GM12878 (cell line): ENCODE measurements around the gene CHMP6. TPM values are rescaled to one million over a fixed set of nuclear protein-coding genes. Genes with fewer than 3 reads are reported as not detected.

Experiments
- ATAC-seq: fragments of 200-7000 bp; cut with Tn5 transposase; 3 replicates; pipeline ENCODE4 v1.9.1; 2020; ENCODE audit warnings: mild to moderate bottlenecking, moderate library complexity
- BruUV-seq: library from RNA; stranded (reverse); fragments of 400-500 nt; replicated peaks from 2 replicates; lab custom pipeline; 2021; lab: Mats Ljungman, UMichigan
- CTCF ChIA-PET: fragments of 300-600 bp; sonication (Branson Sonifier 250); formaldehyde crosslinking; extraction: SDS; loops from one replicate; lab custom pipeline; 2021; ENCODE audit warnings: inconsistent platforms; lab: Yijun Ruan, JAX
- POLR2A ChIA-PET: fragments of 350-600 bp; formaldehyde crosslinking; extraction: SDS; loops from one replicate; lab custom pipeline; 2021; ENCODE audit warnings: inconsistent platforms; lab: Charles Lee
- RAD21 ChIA-PET: fragments of 300-600 bp; sonication (Branson Sonifier 250); formaldehyde crosslinking; loops from one replicate; lab custom pipeline; 2023; ENCODE audit warnings: antibody characterized with exemption; ENCODE audit not compliant: unreplicated experiment; lab: Charles Lee
- SMC1A ChIA-PET: fragments of 300-600 bp; sonication (Branson Sonifier 250); formaldehyde crosslinking; loops from one replicate; lab custom pipeline; 2023; ENCODE audit not compliant: unreplicated experiment, uncharacterized antibody; lab: Charles Lee
- DNase-seq: peaks from one replicate; pipeline ENCODE4 v3.0.0-alpha.2; 2011; ENCODE audit warnings: low read depth, low spot score
- FAIRE-seq: peaks from 3 replicates; lab custom pipeline; 2011; peaks lifted over from hg19 to GRCh38; lab: Jason Lieb, UNC
- H2AFZ ChIP-seq: 2 replicates; pipeline ENCODE4 v1.6.0; 2011; ENCODE audit warnings: low read depth, low read length, control low read depth; ENCODE audit not compliant: control insufficient read depth
- H3K27ac ChIP-seq: 2 replicates; pipeline ENCODE4 v1.5.1; 2011; ENCODE audit warnings: control low read depth; ENCODE audit not compliant: control insufficient read depth, insufficient read depth
- H3K27me3 ChIP-seq, 2 experiments: replicated peaks in 1 of 2; 2 replicates each; pipeline versions ENCODE4 v1.6.0 to v1.6.1; 2011; ENCODE audit warnings: low read length in 1 of 2; ENCODE audit not compliant: control insufficient read depth in 2 of 2, insufficient read depth in 2 of 2
- H3K36me3 ChIP-seq, 2 experiments: 2 replicates each; pipeline ENCODE4 v1.5.1; 2011; ENCODE audit warnings: low read length in 1 of 2; ENCODE audit not compliant: control insufficient read depth in 2 of 2, insufficient read depth in 2 of 2
- H3K4me1 ChIP-seq: 2 replicates; pipeline ENCODE4 v1.6.1; 2011; ENCODE audit warnings: mild to moderate bottlenecking, low read length, moderate library complexity, mixed read lengths; ENCODE audit not compliant: control insufficient read depth, insufficient read depth
- H3K4me2 ChIP-seq: 2 replicates; pipeline ENCODE4 v1.6.0; 2011; ENCODE audit warnings: control low read depth; ENCODE audit not compliant: control insufficient read depth, insufficient read depth
- H3K4me3 ChIP-seq: fragments of 200-600 bp; sonication (generic); 2 replicates; pipeline ENCODE4 v1.5.1; 2016
- H3K79me2 ChIP-seq: 2 replicates; pipeline ENCODE4 v1.6.0; 2011; ENCODE audit warnings: low read length; ENCODE audit not compliant: control insufficient read depth, insufficient read depth
- H3K9ac ChIP-seq: 2 replicates; pipeline ENCODE4 v1.8.0; 2011; ENCODE audit warnings: low read length, control low read depth, mixed read lengths; ENCODE audit not compliant: control insufficient read depth, insufficient read depth
- H3K9me3 ChIP-seq: replicated peaks from 3 replicates; pipeline ENCODE4 v1.5.1; 2011; ENCODE audit warnings: mild to moderate bottlenecking, low read length; ENCODE audit not compliant: control insufficient read depth, insufficient read depth
- H4K20me1 ChIP-seq: 2 replicates; pipeline ENCODE4 v1.6.0; 2011; ENCODE audit not compliant: control insufficient read depth, insufficient read depth
- E4F1 ChIP-seq: fragments of 450-650 bp; IDR thresholded peaks from 2 replicates; pipeline ENCODE4 v1.6.1; 2018; ENCODE audit warnings: borderline replicate concordance, mild to moderate bottlenecking; ENCODE audit not compliant: partially characterized antibody
- HSF1 ChIP-seq: fragments of 150-350 bp; IDR thresholded peaks from 2 replicates; pipeline ENCODE4 v1.6.1; 2014; ENCODE audit warnings: mild to moderate bottlenecking, low read depth, low read length
- RELB ChIP-seq: fragments of 450-650 bp; IDR thresholded peaks from 2 replicates; pipeline ENCODE4 v1.6.1; 2017; ENCODE audit warnings: low read depth, mild to moderate bottlenecking, moderate library complexity
- REST ChIP-seq: IDR thresholded peaks from 2 replicates; pipeline ENCODE4 v1.6.1; 2012; ENCODE audit warnings: mild to moderate bottlenecking, low read depth, low read length
- SMC3 ChIP-seq: IDR thresholded peaks from 2 replicates; pipeline ENCODE4 v1.6.1; 2011; ENCODE audit warnings: low read length, improper control_type of control experiment, borderline replicate concordance
- TCF12 ChIP-seq: IDR thresholded peaks from 2 replicates; pipeline ENCODE4 v1.6.1; 2011; ENCODE audit warnings: low read depth, mild to moderate bottlenecking, low read length
- ZBTB11 ChIP-seq: fragments of 450-650 bp; formaldehyde crosslinking; IDR thresholded peaks from 2 replicates; pipeline ENCODE4 v1.5.0; 2022; ENCODE audit warnings: mild to moderate bottlenecking, missing genetic modification characterization
- ZNF384 ChIP-seq: IDR thresholded peaks from 2 replicates; pipeline ENCODE4 v1.6.1; 2012; ENCODE audit warnings: low read depth, mild to moderate bottlenecking, low read length, improper control_type of control experiment, borderline replicate concordance
- WGBS: methylation state at CpG from one replicate; pipeline ENCODE4 v1.1.6; 2016; ENCODE audit warnings: low lambda C conversion rate; ENCODE audit not compliant: insufficient replicate concordance, insufficient coverage; ENCODE audit errors: missing lambda C conversion rate; 5-methylcytosine and 5-hydroxymethylcytosine counted together
- in situ Hi-C: fragments of 300-500 bp; cut with MboI; formaldehyde crosslinking; loops from 9 replicates; pipeline ENCODE4 v1.14.3; 2018; ENCODE audit warnings: mixed read lengths
- intact Hi-C: fragments of 100-400 bp; cut with micrococcal nuclease; formaldehyde crosslinking; loops from one replicate; pipeline ENCODE4 v1.14.2; 2022; ENCODE audit not compliant: unreplicated experiment
- polyA plus RNA-seq, 11 experiments: library from polyadenylated mRNA; depleted of rRNA in 4 of 11; unstranded in 6 of 11; stranded (reverse) in 5 of 11; fragments of >200 nt; fragmentation: Nextera tagmentation in 4 of 11; fragmentation: Illumina TruSeq in 1 of 11; extraction: Ambion mirVana in 4 of 11; extraction: Trizol in 1 of 11; gene quantifications; 1 replicate in 1 of 11; 2 replicates in 10 of 11; pipeline versions ENCODE4 v1.2.1 to v1.2.3, GENCODE V29; 2011 to 2016; ENCODE audit warnings: inconsistent platforms in 2 of 11, missing spikeins in 2 of 11, low read depth in 1 of 11
- total RNA-seq, 4 experiments: library from RNA; depleted of rRNA in 3 of 4; stranded (reverse); fragments of >200 nt in 3 of 4; fragmentation: Illumina TruSeq in 1 of 4; extraction: Trizol in 1 of 4; gene quantifications; 2 replicates each; pipeline versions ENCODE4 v1.2.1 to v1.2.3, GENCODE V29; 2013 to 2021

Gene CHMP6
- total and polyA plus RNA-seq, 10 of the 15 experiments (the other 5 are each of a cell fraction or from before 2014, with no cell fraction given), result 0.21 to 37.9 (median 14.7) TPM

- Histone ChIP-seq H3K4me2 (no peak overlapping the region), H3K9ac (no peak overlapping the region), H3K27me3 (peaks cover 0 to 5% of the 10 kb centered on the region in 2 experiments; a peak in 3 of 4 replicates), H3K27ac (no peak overlapping the region), H3K9me3 (no peaks in the 10 kb centered on the region), H2AFZ (no peak overlapping the region), H3K4me1 (no peaks in the 10 kb centered on the region), H4K20me1 (no peaks in the 10 kb centered on the region; the same call in 1 of the 2 replicates), H3K79me2 (no peaks in the 10 kb centered on the region), H3K4me3 (no peak overlapping the region), H3K36me3 (peaks cover 2 to 8% of the 10 kb centered on the region in 2 experiments; a peak in 3 of 4 replicates)
- 90% methylated on average over 40 of the region's 40 CpGs for WGBS
- ChIA-PET POLR2A (no interaction called here), CTCF (no interaction called here), RAD21 (no interaction called here), SMC1A (no interaction called here)
- no TSS peak for BruUV-seq
- intact Hi-C loops (no loop called here), in situ Hi-C loops (loop anchor here (25.0 kb wide), 1 partner anchor 238 kb away; the partner anchor contains the start of genes NDUFAF8 and TEPSIN)
- DNase-seq (no peak), ATAC-seq (no peak), FAIRE-seq (no peak)
- TF ChIP-seq SMC3, result no peak
- TF ChIP-seq REST, result no peak
- TF ChIP-seq E4F1, result no peak
- no peak for TF ChIP-seq TCF12
- TF ChIP-seq ZBTB11 (CRISPR knock-in tag), result no peak
- TF ChIP-seq ZNF384, result no peak
- TF ChIP-seq RELB, result no peak
- TF ChIP-seq HSF1, result no peak
Measured at GRCh38 chr17:80999536-81000333, 8.1 kb downstream of the CHMP6 start.
